K562 (cell line): Measurements from ENCODE around the gene PPFIA3. TPM values are rescaled to one million over a fixed set of nuclear protein-coding genes. Genes with fewer than 3 reads are reported as not detected.

Experiments
- ATAC-seq: fragments of 200-7000 bp; cut with Tn5 transposase; 3 replicates; pipeline ENCODE4 v1.9.1; 2020; ENCODE audit warnings: moderate library complexity
- BruUV-seq: library from RNA; stranded (reverse); fragments of 400-500 nt; replicated peaks from 2 replicates; lab custom pipeline; 2021; lab: Mats Ljungman, UMichigan
- CTCF ChIA-PET: fragments of 300-600 bp; formaldehyde crosslinking; extraction: SDS; loops from one replicate; lab custom pipeline; 2021; ENCODE audit warnings: low intra/inter-chr PET ratio; lab: Yijun Ruan, JAX
- POLR2A ChIA-PET: fragments of 300-600, 350-650 bp; sonication (Branson Sonifier 250); formaldehyde crosslinking; extraction: SDS; loops from one replicate; lab custom pipeline; 2021; ENCODE audit warnings: antibody characterized with exemption, inconsistent platforms; lab: Yijun Ruan, JAX
- DNase-seq, 4 experiments: peaks; one replicate each; pipeline versions ENCODE4 v3.0.0 to v3.0.0-alpha.2; 2011 to 2018; ENCODE audit warnings: low spot score in 3 of 4, mixed read lengths in 3 of 4; ENCODE audit errors: extremely low read depth in 1 of 4
- FAIRE-seq: peaks from 2 replicates; lab custom pipeline; 2011; peaks lifted over from hg19 to GRCh38; lab: Jason Lieb, UNC
- H2AFZ ChIP-seq: 2 replicates; pipeline ENCODE4 v1.6.0; 2011; ENCODE audit warnings: low read depth, low read length, control low read depth, inconsistent platforms
- H3K27ac ChIP-seq: fragments of 200-600 bp; 3 replicates; pipeline ENCODE4 v1.8.0; 2011; ENCODE audit warnings: low read depth, mild to moderate bottlenecking, control low read depth, inconsistent platforms, low read length, moderate library complexity, mixed read lengths; ENCODE audit errors: extremely low read depth
- H3K27me3 ChIP-seq, 2 experiments: fragments of 300-600 bp in 1 of 2; 2 replicates in 1 of 2; 3 replicates in 1 of 2; pipeline versions ENCODE4 v1.6.0 to v1.8.0; 2011; ENCODE audit warnings: inconsistent platforms in 2 of 2, low read length in 2 of 2, mild to moderate bottlenecking in 1 of 2, mixed read lengths in 1 of 2, moderate library complexity in 1 of 2; ENCODE audit not compliant: control insufficient read depth in 2 of 2, insufficient read depth in 2 of 2
- H3K36me3 ChIP-seq: fragments of 300-600 bp; 3 replicates; pipeline ENCODE4 v1.8.0; 2011; ENCODE audit warnings: mild to moderate bottlenecking, low read length, inconsistent platforms; ENCODE audit not compliant: control insufficient read depth, insufficient read depth
- H3K4me1 ChIP-seq, 2 experiments: fragments of 200-600 bp in 1 of 2; replicated peaks in 1 of 2; 2 replicates in 1 of 2; 3 replicates in 1 of 2; pipeline versions ENCODE4 v1.5.1 to v1.8.0; 2011; ENCODE audit warnings: inconsistent platforms in 2 of 2, low read length in 2 of 2, mild to moderate bottlenecking in 1 of 2, mixed read lengths in 1 of 2, moderate library complexity in 1 of 2; ENCODE audit not compliant: control insufficient read depth in 2 of 2, insufficient read depth in 2 of 2
- H3K4me2 ChIP-seq: 2 replicates; pipeline ENCODE4 v1.6.1; 2011; ENCODE audit warnings: low read length, control low read depth, inconsistent platforms, mixed read lengths; ENCODE audit not compliant: insufficient read depth
- H3K4me3 ChIP-seq: fragments of 200-600 bp; sonication (generic), shearing (Covaris generic); 2 replicates; pipeline ENCODE4 v1.5.1; 2016; ENCODE audit warnings: control low read depth, inconsistent platforms
- H3K79me2 ChIP-seq: fragments of 200-600 bp; 3 replicates; pipeline ENCODE4 v1.8.0; 2011; ENCODE audit warnings: low read length, inconsistent platforms; ENCODE audit not compliant: control insufficient read depth, insufficient read depth
- H3K9ac ChIP-seq, 2 experiments: 2 replicates each; pipeline versions ENCODE4 v1.6.0 to v1.6.1; 2011; ENCODE audit warnings: low read depth in 2 of 2, low read length in 2 of 2, control low read depth in 1 of 2, inconsistent platforms in 1 of 2, mild to moderate bottlenecking in 1 of 2, mixed read lengths in 1 of 2; ENCODE audit not compliant: insufficient read depth in 1 of 2
- H3K9me1 ChIP-seq: one replicate; pipeline ENCODE4 v1.6.0; 2011; ENCODE audit warnings: inconsistent platforms, mild to moderate bottlenecking, low read length, moderate library complexity; ENCODE audit not compliant: control insufficient read depth, insufficient read depth
- H3K9me3 ChIP-seq: replicated peaks from 2 replicates; pipeline ENCODE4 v1.5.1; 2011; ENCODE audit warnings: low read depth, low read length, inconsistent platforms; ENCODE audit not compliant: control insufficient read depth, insufficient read depth
- H4K20me1 ChIP-seq: replicated peaks from 2 replicates; pipeline ENCODE4 v1.6.1; 2011; ENCODE audit warnings: low read length, inconsistent platforms, mixed read lengths; ENCODE audit not compliant: control insufficient read depth, insufficient read depth
- DMBX1 ChIP-seq: fragments of 250-450 bp; sonication (Bioruptor Pico); IDR thresholded peaks from 2 replicates; pipeline ENCODE4 v1.8.0; 2022; ENCODE audit warnings: inconsistent platforms, mild to moderate bottlenecking, moderate library complexity, borderline replicate concordance
- EHMT2 ChIP-seq: fragments of 450-650 bp; IDR thresholded peaks from 2 replicates; pipeline ENCODE4 v1.6.1; 2018; ENCODE audit warnings: antibody characterized with exemption
- FOXA1 ChIP-seq: fragments of 450-650 bp; IDR thresholded peaks from 2 replicates; pipeline ENCODE4 v1.6.1; 2016; ENCODE audit warnings: mild to moderate bottlenecking, borderline replicate concordance
- FOXA3 ChIP-seq, 2 experiments: fragments of 450-650 bp in 1 of 2; sonication (generic) in 1 of 2; formaldehyde crosslinking; IDR thresholded peaks in 1 of 2; conservative IDR thresholded peaks in 1 of 2; 2 replicates each; pipeline versions ENCODE4 v1.4.0 to v1.8.0; 2020 to 2022; ENCODE audit warnings: mild to moderate bottlenecking in 2 of 2, missing genetic modification reagents in 1 of 2
- HCFC1 ChIP-seq: IDR thresholded peaks from 2 replicates; pipeline ENCODE4 v1.6.1; 2012; ENCODE audit warnings: low read depth, low read length, improper control_type of control experiment
- KDM2B ChIP-seq: fragments of 250-450 bp; sonication (Bioruptor Pico); IDR thresholded peaks from 2 replicates; pipeline ENCODE4 v1.8.0; 2021; ENCODE audit warnings: mild to moderate bottlenecking, moderate library complexity
- NELFE ChIP-seq: IDR thresholded peaks from 2 replicates; pipeline ENCODE4 v1.6.1; 2011; ENCODE audit warnings: mild to moderate bottlenecking; ENCODE audit not compliant: insufficient read depth, insufficient read length
- SOX6 ChIP-seq: fragments of 450-650 bp; IDR thresholded peaks from 2 replicates; pipeline ENCODE4 v1.6.1; 2014; ENCODE audit warnings: mild to moderate bottlenecking
- THRA ChIP-seq: fragments of 450-650 bp; IDR thresholded peaks from 2 replicates; pipeline ENCODE4 v1.6.1; 2017; ENCODE audit warnings: mild to moderate bottlenecking, moderate library complexity
- XRCC5 ChIP-seq: fragments of 200-400 bp; formaldehyde crosslinking; IDR thresholded peaks from 2 replicates; pipeline ENCODE4 v1.6.1; 2017; ENCODE audit warnings: low read depth, mild to moderate bottlenecking, low read length
- ZNF253 ChIP-seq: fragments of 250-450 bp; sonication (Bioruptor Pico); conservative IDR thresholded peaks from 2 replicates; pipeline ENCODE4 v1.6.1; 2021; ENCODE audit warnings: mild to moderate bottlenecking
- ZNF347 ChIP-seq: fragments of 450-650 bp; formaldehyde crosslinking; IDR thresholded peaks from 2 replicates; pipeline ENCODE4 v1.4.0; 2020; ENCODE audit warnings: low read depth, mild to moderate bottlenecking, moderate library complexity
- WGBS: fragments of 100-300 bp; shearing (Covaris generic); methylation state at CpG from one replicate; pipeline ENCODE4 v1.1.6; 2016; ENCODE audit warnings: low coverage, mixed read lengths; ENCODE audit not compliant: insufficient coverage; ENCODE audit errors: missing lambda C conversion rate; 5-methylcytosine and 5-hydroxymethylcytosine counted together
- in situ Hi-C: fragments of 300-500 bp; cut with MboI; formaldehyde crosslinking; loops from 4 replicates; pipeline ENCODE4 v1.15.0; 2018; ENCODE audit warnings: inconsistent platforms, mixed read lengths
- intact Hi-C: fragments of 100-400 bp; cut with micrococcal nuclease; formaldehyde crosslinking; loops from 2 replicates; pipeline ENCODE4 v1.14.2; 2022
- polyA plus RNA-seq, 8 experiments: library from polyadenylated mRNA; depleted of rRNA in 4 of 8; stranded (reverse) in 5 of 8; unstranded in 3 of 8; fragments of >200 nt; fragmentation: Nextera tagmentation in 2 of 8; fragmentation: Illumina TruSeq in 1 of 8; extraction: Ambion mirVana in 2 of 8; extraction: Trizol in 1 of 8; gene quantifications; 2 replicates each; pipeline versions ENCODE4 v1.2.1 to v1.2.3, GENCODE V29; 2011 to 2014; ENCODE audit warnings: inconsistent platforms in 1 of 8, missing spikeins in 1 of 8
- total RNA-seq, 7 experiments: library from RNA; depleted of rRNA in 6 of 7; stranded (reverse); fragments of >200 nt in 6 of 7; fragmentation: Illumina TruSeq in 2 of 7; extraction: Trizol in 2 of 7; gene quantifications; 2 replicates each; pipeline versions ENCODE4 v1.2.1 to v1.2.3, GENCODE V29; 2011 to 2021; ENCODE audit warnings: low replicate concordance in 1 of 7
- TF ChIP-seq, protein P1 (sequence below): IDR thresholded peaks from 2 replicates; pipeline ENCODE4 v1.6.1; 2011; ENCODE audit warnings: borderline replicate concordance, low read depth, mild to moderate bottlenecking, moderate library complexity, low read length; ENCODE audit not compliant: insufficient read depth, poor library complexity, severe bottlenecking
- TF ChIP-seq, protein P2 (sequence below): fragments of 450-650 bp; IDR thresholded peaks from 2 replicates; pipeline ENCODE4 v1.6.1; 2017; ENCODE audit warnings: antibody characterized with exemption
- TF ChIP-seq, protein P3 (sequence below), 2 experiments: IDR thresholded peaks; 2 replicates each; pipeline ENCODE4 v1.6.1; 2011; ENCODE audit warnings: borderline replicate concordance in 1 of 2, control low read depth in 1 of 2, low read depth in 1 of 2, low read length in 1 of 2, mild to moderate bottlenecking in 1 of 2, mixed read lengths in 1 of 2, moderate library complexity in 1 of 2; ENCODE audit not compliant: insufficient read depth in 1 of 2, insufficient read length in 1 of 2, poor library complexity in 1 of 2, severe bottlenecking in 1 of 2; ENCODE audit errors: extremely low read depth in 1 of 2

Gene PPFIA3
- total and polyA plus RNA-seq, 9 of the 15 experiments (the other 6 are each of a cell fraction or from before 2014, with no cell fraction given): 0.10 to 53.0 (median 17.6) TPM

DNA sequence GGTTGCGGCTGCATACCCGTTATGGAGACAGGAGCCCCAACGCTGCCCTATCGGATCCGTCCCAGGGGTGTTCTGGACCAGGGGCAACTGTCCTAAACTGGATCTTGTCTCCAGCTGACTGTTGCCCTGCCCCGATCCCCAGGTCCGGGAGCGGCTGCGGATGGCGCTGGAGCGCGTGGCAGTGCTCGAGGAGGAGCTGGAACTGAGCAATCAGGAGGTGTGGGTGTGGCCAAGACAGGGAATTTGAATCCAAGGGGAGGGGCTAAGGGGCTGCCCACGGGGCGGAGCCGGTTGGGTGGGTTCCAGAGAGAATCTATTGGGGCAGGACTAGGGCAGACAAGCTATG, 9.9 kb downstream of the PPFIA3 start:
- no peaks in the 10 kb centered on the region for H4K20me1 ChIP-seq
- H3K4me3 ChIP-seq: peak overlapping the region; percentile 55
- peak overlapping the region; percentile 71 for H3K27ac ChIP-seq
- no peaks in the 10 kb centered on the region for H3K9me3 ChIP-seq
- peaks cover 17% of the 10 kb centered on the region; the same call in 2 of the 3 replicates for H3K79me2 ChIP-seq
- peak overlapping the region; percentile 76 to 92 for H3K9ac ChIP-seq
- WGBS: 1% methylated on average over 16 of the region's 16 CpGs
- peak; percentile 80 to 95 (median 86) for DNase-seq
- ChIA-PET POLR2A (interaction anchor here (0.8 to 3.1 kb wide), 6 partner anchors 9 to 20 kb away, joined by 3 to 15 read pairs (median 6); no protein-coding TSS in a partner anchor), CTCF (interaction anchor here (1.1 kb wide), 1 partner anchor 28 kb away, joined by 5 read pairs; no protein-coding TSS in a partner anchor)
- peak overlapping the region; percentile 100 for H3K4me2 ChIP-seq
- H3K27me3 ChIP-seq: no peaks in the 10 kb centered on the region
- H3K4me1 ChIP-seq: peaks cover 19 to 61% of the 10 kb centered on the region in 2 experiments
- intact Hi-C loops (loop anchor here (2.0 kb wide), 1 partner anchor 14 kb away; no protein-coding TSS in a partner anchor), in situ Hi-C loops (no loop called here)
- BruUV-seq: no TSS peak
- peaks cover 33% of the 10 kb centered on the region; the same call in 2 of the 3 replicates for H3K36me3 ChIP-seq
- ATAC-seq: peak; percentile 78
- FAIRE-seq: peak; percentile 89
- no peaks in the 10 kb centered on the region for H3K9me1 ChIP-seq
- peak overlapping the region; percentile 100 for H2AFZ ChIP-seq
- TF ChIP-seq XRCC5 (0 out of 2 replicates have a peak, but pooled peaks have one; percentile 10), FOXA3 (CRISPR knock-in tag; conservative IDR thresholded peaks at IDR 0.05 in 1 of 2, IDR thresholded peaks at IDR 0.05 in 1 of 2) (no peak), DMBX1 (no peak), THRA (no peak), HCFC1 (no peak), EHMT2 (no peak), ZNF347 (CRISPR knock-in tag) (no peak), SOX6 (no peak), NELFE (no peak), KDM2B (CRISPR knock-in tag) (no peak), ZNF253 (CRISPR knock-in tag) (no peak), FOXA1 (no peak)
- TF ChIP-seq, protein P1, sequence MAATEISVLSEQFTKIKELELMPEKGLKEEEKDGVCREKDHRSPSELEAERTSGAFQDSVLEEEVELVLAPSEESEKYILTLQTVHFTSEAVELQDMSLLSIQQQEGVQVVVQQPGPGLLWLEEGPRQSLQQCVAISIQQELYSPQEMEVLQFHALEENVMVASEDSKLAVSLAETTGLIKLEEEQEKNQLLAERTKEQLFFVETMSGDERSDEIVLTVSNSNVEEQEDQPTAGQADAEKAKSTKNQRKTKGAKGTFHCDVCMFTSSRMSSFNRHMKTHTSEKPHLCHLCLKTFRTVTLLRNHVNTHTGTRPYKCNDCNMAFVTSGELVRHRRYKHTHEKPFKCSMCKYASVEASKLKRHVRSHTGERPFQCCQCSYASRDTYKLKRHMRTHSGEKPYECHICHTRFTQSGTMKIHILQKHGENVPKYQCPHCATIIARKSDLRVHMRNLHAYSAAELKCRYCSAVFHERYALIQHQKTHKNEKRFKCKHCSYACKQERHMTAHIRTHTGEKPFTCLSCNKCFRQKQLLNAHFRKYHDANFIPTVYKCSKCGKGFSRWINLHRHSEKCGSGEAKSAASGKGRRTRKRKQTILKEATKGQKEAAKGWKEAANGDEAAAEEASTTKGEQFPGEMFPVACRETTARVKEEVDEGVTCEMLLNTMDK: no peak
- TF ChIP-seq, protein P2, sequence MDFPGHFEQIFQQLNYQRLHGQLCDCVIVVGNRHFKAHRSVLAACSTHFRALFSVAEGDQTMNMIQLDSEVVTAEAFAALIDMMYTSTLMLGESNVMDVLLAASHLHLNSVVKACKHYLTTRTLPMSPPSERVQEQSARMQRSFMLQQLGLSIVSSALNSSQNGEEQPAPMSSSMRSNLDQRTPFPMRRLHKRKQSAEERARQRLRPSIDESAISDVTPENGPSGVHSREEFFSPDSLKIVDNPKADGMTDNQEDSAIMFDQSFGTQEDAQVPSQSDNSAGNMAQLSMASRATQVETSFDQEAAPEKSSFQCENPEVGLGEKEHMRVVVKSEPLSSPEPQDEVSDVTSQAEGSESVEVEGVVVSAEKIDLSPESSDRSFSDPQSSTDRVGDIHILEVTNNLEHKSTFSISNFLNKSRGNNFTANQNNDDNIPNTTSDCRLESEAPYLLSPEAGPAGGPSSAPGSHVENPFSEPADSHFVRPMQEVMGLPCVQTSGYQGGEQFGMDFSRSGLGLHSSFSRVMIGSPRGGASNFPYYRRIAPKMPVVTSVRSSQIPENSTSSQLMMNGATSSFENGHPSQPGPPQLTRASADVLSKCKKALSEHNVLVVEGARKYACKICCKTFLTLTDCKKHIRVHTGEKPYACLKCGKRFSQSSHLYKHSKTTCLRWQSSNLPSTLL: no peak
- TF ChIP-seq, protein P3, sequence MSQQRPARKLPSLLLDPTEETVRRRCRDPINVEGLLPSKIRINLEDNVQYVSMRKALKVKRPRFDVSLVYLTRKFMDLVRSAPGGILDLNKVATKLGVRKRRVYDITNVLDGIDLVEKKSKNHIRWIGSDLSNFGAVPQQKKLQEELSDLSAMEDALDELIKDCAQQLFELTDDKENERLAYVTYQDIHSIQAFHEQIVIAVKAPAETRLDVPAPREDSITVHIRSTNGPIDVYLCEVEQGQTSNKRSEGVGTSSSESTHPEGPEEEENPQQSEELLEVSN (IDR thresholded peaks at IDR 0.05; ENCODE audit: borderline replicate concordance in 1 of 2, extremely low read depth in 1 of 2, insufficient read depth in 1 of 2, insufficient read length in 1 of 2, low read depth in 1 of 2, low read length in 1 of 2, poor library complexity in 1 of 2, severe bottlenecking in 1 of 2): peak in 1 of 2 experiments; percentile 74
